A549 (cell line): ENCODE results near the gene SLC16A1.

Experiments used
- CTCF ChIP-seq: fragments of >200 bp; sonication (Bioruptor Twin); formaldehyde crosslinking; IDR thresholded peaks from 3 replicates; pipeline ENCODE4 v1.5.1; 2016
- EP300 ChIP-seq, 2 experiments: fragments of >200 bp; sonication (Bioruptor Twin); formaldehyde crosslinking; IDR thresholded peaks; 2 replicates in 1 of 2; 3 replicates in 1 of 2; pipeline ENCODE4 v1.6.1; 2016 to 2017
- ESRRA ChIP-seq: fragments of 150-350 bp; IDR thresholded peaks from 2 replicates; pipeline ENCODE4 v1.6.1; 2014; ENCODE audit warnings: mild to moderate bottlenecking, low read length, borderline replicate concordance
- JUN ChIP-seq, 2 experiments: fragments of >200 bp; sonication (Bioruptor Twin); formaldehyde crosslinking; IDR thresholded peaks; 2 replicates in 1 of 2; 3 replicates in 1 of 2; pipeline ENCODE4 v1.6.1; 2016 to 2017
- MAX ChIP-seq: IDR thresholded peaks from 2 replicates; pipeline ENCODE4 v1.6.1; 2012
- RFX5 ChIP-seq: fragments of 450-650 bp; IDR thresholded peaks from 2 replicates; pipeline ENCODE4 v1.7.1; 2014; ENCODE audit warnings: antibody characterized with exemption, mild to moderate bottlenecking, moderate library complexity
- ZFP36 ChIP-seq: fragments of 450-650 bp; IDR thresholded peaks from 2 replicates; pipeline ENCODE4 v1.6.1; 2014; ENCODE audit warnings: borderline replicate concordance; ENCODE audit not compliant: partially characterized antibody

- TF ChIP-seq JUN (IDR thresholded peaks at IDR 0.05) (no peak), RFX5 (no peak), CTCF (no peak), ZFP36 (no peak), ESRRA (no peak), EP300 (IDR thresholded peaks at IDR 0.05) (no peak), MAX (no peak)
Observed at GRCh38 chr1:112882271-112882744, 73.7 kb downstream of the SLC16A1 start.
